HG03469 (cell line): ENCODE measurements around the gene ZMYND19.
"Not testable (repeated sequence)": the region's sequence is repeated elsewhere in the genome, so short reads cannot be mapped to it uniquely, and the experiment has no call there.

Experiments used
- ATAC-seq: cut with Tn5 transposase; IDR thresholded peaks from one replicate; pipeline ENCODE4 v1.9.1; 2021; ENCODE audit warnings: mild to moderate bottlenecking, moderate library complexity, moderate number of reproducible peaks; ENCODE audit not compliant: unreplicated experiment

ZMYND19 gene

GRCh38 chr9:137590469-137591383 is at the start of gene ZMYND19:
TSS of gene ZMYND19 (minus strand) at chr9:137590512. CDS start at chr9:137590263, 249 bp downstream.
- ATAC-seq, result peak; percentile 66

- no peak for ATAC-seq
These were observed 49.2 kb upstream of the ZMYND19 start for GRCh38 chr9:137639303-137640051.

GRCh38 chr9:137638680-137639079 is 48.4 kb upstream of the ZMYND19 start:
- ATAC-seq, result no peak

- ATAC-seq, result no peak
These were observed 43.7 kb upstream of the ZMYND19 start for GRCh38 chr9:137634016-137634415.

- no peak for ATAC-seq
These were observed 42.2 kb upstream of the ZMYND19 start for GRCh38 chr9:137632230-137633161.

GRCh38 chr9:137631345-137632229 is 41.3 kb upstream of the ZMYND19 start:
- no peak for ATAC-seq

- ATAC-seq, result no peak
These were observed 40.4 kb upstream of the ZMYND19 start for GRCh38 chr9:137630679-137631078.

- no peak for ATAC-seq
These were observed 39.8 kb upstream of the ZMYND19 start for GRCh38 chr9:137630126-137630525.

GRCh38 chr9:137627406-137627805 is 37.1 kb upstream of the ZMYND19 start:
- ATAC-seq, result not testable (repeated sequence)

- ATAC-seq, result no peak
These were observed 36.2 kb upstream of the ZMYND19 start for GRCh38 chr9:137626464-137626863.

GRCh38 chr9:137622211-137622610 is 31.9 kb upstream of the ZMYND19 start:
- not testable (repeated sequence) for ATAC-seq

- ATAC-seq, result no peak
These were observed 30.9 kb upstream of the ZMYND19 start for GRCh38 chr9:137621131-137621757.

- ATAC-seq, result no peak
These were observed 30.3 kb upstream of the ZMYND19 start for GRCh38 chr9:137620581-137620980.

GRCh38 chr9:137620048-137620405 is 29.7 kb upstream of the ZMYND19 start:
- ATAC-seq, result no peak

- ATAC-seq, result no peak
These were observed 29.1 kb upstream of the ZMYND19 start for GRCh38 chr9:137619240-137620047.

GRCh38 chr9:137618105-137619067 is 28.1 kb upstream of the ZMYND19 start, which contains the start of gene EHMT1:
TSS of gene EHMT1 (plus strand) at chr9:137619005. CDS start at chr9:137619029, 24 bp downstream.
- peak; percentile 42 for ATAC-seq

GRCh38 chr9:137615387-137615871 is 25.1 kb upstream of the ZMYND19 start:
- ATAC-seq, result no peak
